ENCODE results near the gene FAM229B. TPM values are rescaled to one million over a fixed set of nuclear protein-coding genes. Genes with fewer than 3 reads are reported as not detected.

FAM229B gene
- total and polyA plus RNA-seq, 2 of the 8 experiments (the other 6 are each of a cell fraction or from before 2014, with no cell fraction given): 10.0 to 10.4 TPM

DNA sequence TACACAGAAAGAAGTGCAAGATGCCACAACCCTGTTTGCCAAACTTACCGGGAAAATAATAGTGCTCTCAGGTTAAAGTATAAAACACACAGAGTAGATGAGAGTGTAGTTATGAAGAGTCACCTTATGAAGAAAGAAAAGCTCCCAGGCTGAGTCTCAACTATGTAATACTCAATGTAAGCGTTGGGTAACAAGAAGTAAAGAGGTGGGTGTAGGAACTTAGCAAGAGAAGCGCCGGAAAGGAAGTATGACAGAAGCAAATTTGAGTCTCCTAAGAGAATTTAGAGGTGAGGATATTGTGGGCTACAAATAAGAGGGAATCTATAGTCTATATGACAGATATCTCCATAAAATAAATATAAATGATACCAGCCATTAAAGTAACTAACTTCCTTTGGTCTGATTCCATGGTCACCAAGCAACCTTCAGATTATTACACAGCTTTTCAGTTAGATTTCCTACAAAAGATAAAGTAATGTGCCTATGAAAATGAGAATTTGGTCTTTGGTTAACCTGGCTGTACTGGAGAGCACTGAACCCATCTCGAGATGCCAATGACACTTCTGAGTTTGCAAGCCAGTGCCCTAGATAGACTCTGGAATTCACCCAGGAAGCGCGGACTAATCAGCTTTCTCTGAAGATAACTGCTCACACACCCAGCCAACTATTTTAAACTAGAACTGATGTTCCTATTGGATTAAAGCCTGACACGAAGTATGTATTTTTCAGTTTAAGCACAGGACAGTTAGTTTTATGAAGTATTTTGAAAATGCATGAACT lies 1.9 kb upstream of the FAM229B start:
- Histone ChIP-seq H2BK20ac (ENCODE audit: low read length) (no peak overlapping the region), H3K4me3 (ENCODE audit: extremely low read depth in 1 of 4, insufficient read depth in 2 of 4, low read depth in 3 of 4, low read length in 4 of 4) (no peak overlapping the region), H3K18ac (ENCODE audit: extremely low read depth, low read length) (no peak overlapping the region), H4K8ac (ENCODE audit: extremely low read depth, insufficient read depth, low read length) (no peak overlapping the region), H3K27ac (ENCODE audit: low read depth, low read length) (no peak overlapping the region), H4K91ac (replicated peaks; ENCODE audit: insufficient read length, low read length) (no peak overlapping the region), H3K79me2 (ENCODE audit: control insufficient read depth in 1 of 2, insufficient read depth in 2 of 2, low read length in 2 of 2) (no peaks in the 10 kb centered on the region), H3K36me3 (ENCODE audit: control insufficient read depth in 2 of 4, insufficient read depth in 4 of 4, low read length in 3 of 4) (peaks cover 0 to 11% (median 0%) of the 10 kb centered on the region in 4 experiments; a peak in 3 of 8 replicates), H2AK5ac (ENCODE audit: low read depth, low read length) (no peak overlapping the region), H3K9me3 (ENCODE audit: insufficient read depth in 2 of 2, low read depth in 1 of 2, low read length in 1 of 2) (no peaks in the 10 kb centered on the region), H3K27me3 (replicated peaks in 1 of 4; ENCODE audit: control insufficient read depth in 3 of 4, extremely low read depth in 1 of 4, insufficient read depth in 3 of 4, low read length in 3 of 4) (no peaks in the 10 kb centered on the region), H2BK120ac (replicated peaks; ENCODE audit: low read depth, low read length) (no peak overlapping the region), H3K56ac (replicated peaks; ENCODE audit: insufficient read length, low read depth, low read length) (no peak overlapping the region), H3K4me2 (ENCODE audit: insufficient read depth in 1 of 2, low read depth in 2 of 2, low read length in 2 of 2) (no peak overlapping the region), H3K14ac (ENCODE audit: insufficient read length) (no peak overlapping the region), H2AFZ (ENCODE audit: low read length) (no peak overlapping the region), H4K5ac (ENCODE audit: insufficient read length, low read depth, low read length) (no peak overlapping the region), H4K20me1 (replicated peaks in 1 of 2; ENCODE audit: control insufficient read depth in 1 of 2, insufficient read depth in 2 of 2, low read length in 2 of 2) (no peaks in the 10 kb centered on the region), H2BK12ac (ENCODE audit: low read depth, low read length) (no peak overlapping the region), H3K23ac (ENCODE audit: insufficient read length) (no peak overlapping the region), H3K4me1 (replicated peaks in 1 of 4; ENCODE audit: control insufficient read depth in 3 of 4, insufficient read depth in 4 of 4, low read length in 3 of 4) (no peaks in the 10 kb centered on the region), H2BK5ac (ENCODE audit: low read depth, low read length) (no peak overlapping the region), H2BK15ac (ENCODE audit: low read length) (no peak overlapping the region), H3K4ac (replicated peaks; ENCODE audit: insufficient read length, low read depth, low read length) (no peak overlapping the region), H3K23me2 (ENCODE audit: low read depth, low read length) (peaks cover 6% of the 10 kb centered on the region; the same call in 1 of the 2 replicates), H3K9ac (replicated peaks in 1 of 4; ENCODE audit: extremely low read depth in 1 of 4, low read depth in 3 of 4, low read length in 3 of 4) (no peak overlapping the region), H3K79me1 (ENCODE audit: low read depth, low read length) (no peaks in the 10 kb centered on the region)
- DNase-seq (ENCODE audit: low read depth in 1 of 2, low spot score in 2 of 2): no peak
- CTCF ChIA-PET (ENCODE audit: partially characterized antibody): interaction anchor here (1.0 to 3.6 kb wide), 6 partner anchors 12 to 78 kb away, joined by 3 to 21 read pairs (median 3); no protein-coding TSS in a partner anchor
- TF ChIP-seq POU5F1 (IDR thresholded peaks at IDR 0.05; ENCODE audit: low read depth, low read length): no peak
- TF ChIP-seq MAFK (IDR thresholded peaks at IDR 0.05; ENCODE audit: low read depth, low read length): no peak
- no peak for TF ChIP-seq POLR2A (IDR thresholded peaks at IDR 0.05; ENCODE audit: control extremely low read depth in 1 of 2, low read depth in 2 of 2, low read length in 2 of 2)
- TF ChIP-seq SP4 (IDR thresholded peaks at IDR 0.05; ENCODE audit: low read length): no peak
- TF ChIP-seq NRF1 (IDR thresholded peaks at IDR 0.05; ENCODE audit: low read depth, low read length): no peak
- no peak for TF ChIP-seq RAD21 (IDR thresholded peaks at IDR 0.05 in 1 of 2, conservative IDR thresholded peaks at IDR 0.05 in 1 of 2; ENCODE audit: low read depth in 2 of 2, low read length in 2 of 2)
- TF ChIP-seq, protein P1, sequence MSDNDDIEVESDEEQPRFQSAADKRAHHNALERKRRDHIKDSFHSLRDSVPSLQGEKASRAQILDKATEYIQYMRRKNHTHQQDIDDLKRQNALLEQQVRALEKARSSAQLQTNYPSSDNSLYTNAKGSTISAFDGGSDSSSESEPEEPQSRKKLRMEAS (IDR thresholded peaks at IDR 0.05): no peak
- TF ChIP-seq SP1 (IDR thresholded peaks at IDR 0.05; ENCODE audit: low read depth, low read length): no peak
- TF ChIP-seq TCF12 (IDR thresholded peaks at IDR 0.05; ENCODE audit: low read depth, low read length): no peak
- TF ChIP-seq YY1 (IDR thresholded peaks at IDR 0.05; ENCODE audit: low read depth, low read length): no peak
- no peak for TF ChIP-seq CBX8 (IDR thresholded peaks at IDR 0.05; ENCODE audit: borderline replicate concordance, low read depth, low read length)
- no peak for TF ChIP-seq POLR2AphosphoS5 (IDR thresholded peaks at IDR 0.05; ENCODE audit: low read depth, low read length)
- no peak for FAIRE-seq
- POLR2A ChIA-PET (ENCODE audit: partially characterized antibody): interaction anchor here (1.0 kb wide), 2 partner anchors 10 to 16 kb away, joined by 3 read pairs; no protein-coding TSS in a partner anchor
- WGBS, 2 experiments (ENCODE audit: extremely low coverage in 1 of 2, insufficient coverage in 1 of 2, insufficient read length in 1 of 2, insufficient replicate concordance in 2 of 2, low coverage in 1 of 2, low lambda C conversion rate in 2 of 2, missing lambda C conversion rate in 1 of 2): 90% methylated on average over 8 of the region's 8 CpGs; no CpG with 5 or more reads in 1 of the 2 experiments

Data from H1 (cell line).